H9 (cell line): ENCODE data around the gene SELENOM. TPM values are rescaled to one million over a fixed set of nuclear protein-coding genes. Genes with fewer than 3 reads are reported as not detected.

ENCODE experiments used
- DNase-seq: peaks from one replicate; pipeline ENCODE4 v3.0.0-alpha.2; 2017
- H2AFZ ChIP-seq: one replicate; pipeline ENCODE4 v1.6.1; 2013; ENCODE audit warnings: mild to moderate bottlenecking, low read length, control low read depth, moderate library complexity
- H2AK5ac ChIP-seq: 2 replicates; pipeline ENCODE4 v1.6.1; 2013; ENCODE audit warnings: low read length, control low read depth, mixed read lengths; ENCODE audit not compliant: insufficient read length
- H2BK120ac ChIP-seq: one replicate; pipeline ENCODE4 v1.6.1; 2013; ENCODE audit warnings: low read depth, mild to moderate bottlenecking, low read length, control low read depth, inconsistent platforms; ENCODE audit not compliant: poor library complexity, severe bottlenecking
- H2BK12ac ChIP-seq: 2 replicates; pipeline ENCODE4 v1.6.1; 2013; ENCODE audit warnings: low read length, control low read depth, mixed read lengths, low read depth; ENCODE audit not compliant: insufficient read length
- H2BK15ac ChIP-seq: 2 replicates; pipeline ENCODE4 v1.6.1; 2013; ENCODE audit warnings: low read depth, low read length, control low read depth
- H2BK20ac ChIP-seq: one replicate; pipeline ENCODE4 v1.6.1; 2013; ENCODE audit warnings: low read depth, mild to moderate bottlenecking, low read length, control low read depth, inconsistent platforms; ENCODE audit not compliant: poor library complexity, severe bottlenecking
- H2BK5ac ChIP-seq: 2 replicates; pipeline ENCODE4 v1.6.1; 2013; ENCODE audit warnings: low read length, control low read depth, mixed read lengths; ENCODE audit not compliant: insufficient read length
- H3K14ac ChIP-seq: 2 replicates; pipeline ENCODE4 v1.6.1; 2013; ENCODE audit warnings: low read length, control low read depth; ENCODE audit not compliant: insufficient read depth
- H3K18ac ChIP-seq: 2 replicates; pipeline ENCODE4 v1.6.1; 2013; ENCODE audit warnings: low read depth, mild to moderate bottlenecking, mixed read lengths, low read length, control low read depth; ENCODE audit not compliant: insufficient read length
- H3K23ac ChIP-seq: 2 replicates; pipeline ENCODE4 v1.6.1; 2013; ENCODE audit warnings: low read length, control low read depth, mixed read lengths, low read depth; ENCODE audit not compliant: insufficient read length
- H3K23me2 ChIP-seq: 2 replicates; pipeline ENCODE4 v1.6.1; 2013; ENCODE audit warnings: low read depth, mild to moderate bottlenecking, mixed read lengths, low read length, control low read depth; ENCODE audit not compliant: insufficient read length, poor library complexity, severe bottlenecking
- H3K27ac ChIP-seq: 2 replicates; pipeline ENCODE4 v1.5.1; 2013; ENCODE audit warnings: low read length, control low read depth, mixed read lengths, low read depth; ENCODE audit not compliant: insufficient read length
- H3K27me3 ChIP-seq: 2 replicates; pipeline ENCODE4 v1.6.1; 2013; ENCODE audit warnings: low read length, control low read depth, inconsistent platforms; ENCODE audit not compliant: insufficient read depth
- H3K4ac ChIP-seq: 2 replicates; pipeline ENCODE4 v1.6.1; 2013; ENCODE audit warnings: low read depth, mild to moderate bottlenecking, control low read depth, inconsistent platforms, low read length, moderate library complexity
- H3K4me1 ChIP-seq: 2 replicates; pipeline ENCODE4 v1.6.1; 2013; ENCODE audit warnings: low read length, control low read depth, inconsistent platforms; ENCODE audit not compliant: insufficient read depth
- H3K4me2 ChIP-seq: 2 replicates; pipeline ENCODE4 v1.6.1; 2013; ENCODE audit warnings: low read length, control low read depth, mixed read lengths; ENCODE audit not compliant: insufficient read length, insufficient read depth
- H3K56ac ChIP-seq: 2 replicates; pipeline ENCODE4 v1.6.1; 2013; ENCODE audit warnings: low read depth, mild to moderate bottlenecking, mixed read lengths, low read length, control low read depth; ENCODE audit not compliant: insufficient read length
- H3K79me1 ChIP-seq: 2 replicates; pipeline ENCODE4 v1.6.1; 2013; ENCODE audit warnings: low read depth, mild to moderate bottlenecking, moderate library complexity, low read length, control low read depth, inconsistent platforms; ENCODE audit not compliant: insufficient read depth, poor library complexity, severe bottlenecking
- H3K79me2 ChIP-seq: 2 replicates; pipeline ENCODE4 v1.6.1; 2013; ENCODE audit warnings: low read length, control low read depth, inconsistent platforms; ENCODE audit not compliant: insufficient read depth
- H3K9ac ChIP-seq: 2 replicates; pipeline ENCODE4 v1.6.1; 2013; ENCODE audit warnings: low read length, control low read depth, mixed read lengths; ENCODE audit not compliant: insufficient read length; ENCODE audit errors: extremely low read depth
- H3K9me3 ChIP-seq: one replicate; pipeline ENCODE4 v1.6.1; 2013; ENCODE audit warnings: low read depth, low read length, inconsistent platforms; ENCODE audit not compliant: control insufficient read depth
- H3T11ph ChIP-seq: one replicate; pipeline ENCODE4 v1.6.1; 2013; ENCODE audit warnings: mild to moderate bottlenecking, low read length, control low read depth, inconsistent platforms
- H4K20me1 ChIP-seq: one replicate; pipeline ENCODE4 v1.6.1; 2013; ENCODE audit not compliant: control insufficient read depth, insufficient read length, insufficient read depth
- H4K5ac ChIP-seq: 2 replicates; pipeline ENCODE4 v1.6.1; 2013; ENCODE audit warnings: low read depth, mild to moderate bottlenecking, mixed read lengths, low read length, control low read depth; ENCODE audit not compliant: insufficient read length
- H4K8ac ChIP-seq: replicated peaks from 2 replicates; pipeline ENCODE4 v1.6.1; 2013; ENCODE audit warnings: low read length, control low read depth, mixed read lengths, low read depth; ENCODE audit not compliant: insufficient read length
- H4K91ac ChIP-seq: 2 replicates; pipeline ENCODE4 v1.6.1; 2013; ENCODE audit warnings: low read depth, mild to moderate bottlenecking, moderate library complexity, mixed read lengths, low read length, control low read depth; ENCODE audit not compliant: insufficient read length
- H3K27ac Mint-ChIP-seq, 3 experiments: 2 replicates in 2 of 3; 3 replicates in 1 of 3; pipeline ENCODE4 v1.8.0; 2020 to 2021; ENCODE audit warnings: mixed read lengths in 3 of 3, mild to moderate bottlenecking in 1 of 3, moderate library complexity in 1 of 3
- H3K27me3 Mint-ChIP-seq: 2 replicates; pipeline ENCODE4 v1.8.0; 2021; ENCODE audit warnings: low read depth, mild to moderate bottlenecking, moderate library complexity, mixed read lengths
- H3K36me3 Mint-ChIP-seq, 3 experiments: 2 replicates in 2 of 3; 3 replicates in 1 of 3; pipeline ENCODE4 v1.8.0; 2020 to 2021; ENCODE audit warnings: low read depth in 3 of 3, mixed read lengths in 3 of 3; ENCODE audit not compliant: insufficient read depth in 1 of 3
- H3K4me1 Mint-ChIP-seq, 2 experiments: 2 replicates each; pipeline ENCODE4 v1.8.0; 2020; ENCODE audit warnings: mixed read lengths in 2 of 2
- H3K4me3 Mint-ChIP-seq, 2 experiments: 2 replicates in 1 of 2; 3 replicates in 1 of 2; pipeline ENCODE4 v1.8.0; 2020 to 2021; ENCODE audit warnings: mild to moderate bottlenecking in 2 of 2, mixed read lengths in 2 of 2, moderate library complexity in 1 of 2
- H3K9me3 Mint-ChIP-seq, 2 experiments: 2 replicates in 1 of 2; 3 replicates in 1 of 2; pipeline ENCODE4 v1.8.0; 2020; ENCODE audit warnings: mild to moderate bottlenecking in 2 of 2, mixed read lengths in 2 of 2, moderate library complexity in 1 of 2
- WGBS: extraction: QIAGEN DNeasy Blood & Tissue Kit; methylation state at CpG from one replicate; pipeline ENCODE4 v1.1.7; 2013; ENCODE audit warnings: missing lambda C conversion rate, low lambda C conversion rate, mixed read lengths; ENCODE audit not compliant: insufficient read length; ENCODE audit errors: extremely low coverage; 5-methylcytosine and 5-hydroxymethylcytosine counted together
- total RNA-seq: library from RNA; stranded (reverse); gene quantifications from 2 replicates; pipeline ENCODE4 v1.2.1, GENCODE V29; 2021
- TF ChIP-seq, protein P1 (sequence below): fragments of 200-600 bp; sonication (generic); conservative IDR thresholded peaks from 3 replicates; pipeline ENCODE4 v1.8.0; 2021; ENCODE audit warnings: antibody characterized with exemption, mild to moderate bottlenecking

Gene SELENOM
- total RNA-seq, 1 experiment from 2014 or later = 18.6 TPM

DNA sequence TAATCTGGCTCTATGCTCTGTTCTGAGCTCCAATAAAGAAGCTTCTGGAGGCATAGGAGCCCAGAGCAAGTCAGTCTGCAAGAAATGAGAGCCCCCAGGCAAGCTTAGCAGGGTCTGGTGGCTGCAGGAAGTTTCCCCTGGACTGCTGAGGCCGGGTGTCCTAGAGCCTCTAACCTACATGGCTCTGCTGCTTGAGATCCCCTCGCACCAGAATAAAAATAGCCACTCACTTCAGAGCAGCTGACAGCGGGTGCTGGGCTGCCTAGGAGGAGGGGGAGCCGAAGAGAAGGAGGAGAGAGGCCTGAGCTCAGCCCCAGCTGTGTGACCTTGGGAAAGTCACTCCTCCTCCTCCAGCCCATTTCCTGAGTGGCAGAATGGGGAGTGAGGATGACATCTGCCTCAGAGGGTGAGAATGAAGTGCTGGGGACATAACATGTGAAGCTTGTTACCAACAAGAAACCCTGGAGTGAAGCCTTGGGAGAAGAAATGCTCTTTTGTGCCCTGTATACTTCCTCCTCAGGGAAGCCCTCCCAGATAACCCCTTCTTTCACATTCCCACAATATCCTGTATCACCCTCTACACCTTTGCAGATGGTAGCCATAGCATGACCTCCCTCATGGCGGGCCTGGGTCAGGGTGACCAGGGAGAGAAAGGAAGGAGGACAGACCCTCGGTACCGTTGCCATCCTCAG lies 11.8 kb upstream of the SELENOM start:
- TF ChIP-seq, protein P1, sequence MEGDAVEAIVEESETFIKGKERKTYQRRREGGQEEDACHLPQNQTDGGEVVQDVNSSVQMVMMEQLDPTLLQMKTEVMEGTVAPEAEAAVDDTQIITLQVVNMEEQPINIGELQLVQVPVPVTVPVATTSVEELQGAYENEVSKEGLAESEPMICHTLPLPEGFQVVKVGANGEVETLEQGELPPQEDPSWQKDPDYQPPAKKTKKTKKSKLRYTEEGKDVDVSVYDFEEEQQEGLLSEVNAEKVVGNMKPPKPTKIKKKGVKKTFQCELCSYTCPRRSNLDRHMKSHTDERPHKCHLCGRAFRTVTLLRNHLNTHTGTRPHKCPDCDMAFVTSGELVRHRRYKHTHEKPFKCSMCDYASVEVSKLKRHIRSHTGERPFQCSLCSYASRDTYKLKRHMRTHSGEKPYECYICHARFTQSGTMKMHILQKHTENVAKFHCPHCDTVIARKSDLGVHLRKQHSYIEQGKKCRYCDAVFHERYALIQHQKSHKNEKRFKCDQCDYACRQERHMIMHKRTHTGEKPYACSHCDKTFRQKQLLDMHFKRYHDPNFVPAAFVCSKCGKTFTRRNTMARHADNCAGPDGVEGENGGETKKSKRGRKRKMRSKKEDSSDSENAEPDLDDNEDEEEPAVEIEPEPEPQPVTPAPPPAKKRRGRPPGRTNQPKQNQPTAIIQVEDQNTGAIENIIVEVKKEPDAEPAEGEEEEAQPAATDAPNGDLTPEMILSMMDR = no peak
- DNase-seq = no peak
- Histone ChIP-seq H2BK15ac (no peak overlapping the region), H3K9me3 (no peaks in the 10 kb centered on the region), H3K14ac (no peak overlapping the region), H3K4ac (no peak overlapping the region), H4K20me1 (no peaks in the 10 kb centered on the region), H3K4me2 (no peak overlapping the region), H3K4me1 (peaks cover 5% of the 10 kb centered on the region), H2BK5ac (no peak overlapping the region), H3K18ac (no peak overlapping the region), H3K79me2 (no peaks in the 10 kb centered on the region), H3K23me2 (no peaks in the 10 kb centered on the region), H2AK5ac (no peak overlapping the region), H3K23ac (no peak overlapping the region), H2BK120ac (no peak overlapping the region), H4K8ac (no peak overlapping the region), H3K9ac (no peak overlapping the region), H2BK20ac (no peak overlapping the region), H3K56ac (no peak overlapping the region), H2AFZ (no peak overlapping the region), H4K5ac (no peak overlapping the region), H4K91ac (no peak overlapping the region), H2BK12ac (no peak overlapping the region), H3K27ac (no peak overlapping the region), H3T11ph (no peak overlapping the region), H3K27me3 (no peaks in the 10 kb centered on the region), H3K79me1 (no peaks in the 10 kb centered on the region)
- H3K27me3 Mint-ChIP-seq = peaks cover 12% of the 10 kb centered on the region
- H3K4me3 Mint-ChIP-seq = no peak overlapping the region
- peak overlapping the region in 1 of 3 experiments; percentile 39; a peak in 2 of 7 replicates for H3K27ac Mint-ChIP-seq
- no peaks in the 10 kb centered on the region for H3K36me3 Mint-ChIP-seq
- WGBS = no CpG with 5 or more reads among the region's 7 CpGs
- H3K4me1 Mint-ChIP-seq = peaks cover 21 to 29% of the 10 kb centered on the region in 2 experiments
- no peaks in the 10 kb centered on the region for H3K9me3 Mint-ChIP-seq
